ENCODE data around the gene METAP1D.

The METAP1D gene

DNA sequence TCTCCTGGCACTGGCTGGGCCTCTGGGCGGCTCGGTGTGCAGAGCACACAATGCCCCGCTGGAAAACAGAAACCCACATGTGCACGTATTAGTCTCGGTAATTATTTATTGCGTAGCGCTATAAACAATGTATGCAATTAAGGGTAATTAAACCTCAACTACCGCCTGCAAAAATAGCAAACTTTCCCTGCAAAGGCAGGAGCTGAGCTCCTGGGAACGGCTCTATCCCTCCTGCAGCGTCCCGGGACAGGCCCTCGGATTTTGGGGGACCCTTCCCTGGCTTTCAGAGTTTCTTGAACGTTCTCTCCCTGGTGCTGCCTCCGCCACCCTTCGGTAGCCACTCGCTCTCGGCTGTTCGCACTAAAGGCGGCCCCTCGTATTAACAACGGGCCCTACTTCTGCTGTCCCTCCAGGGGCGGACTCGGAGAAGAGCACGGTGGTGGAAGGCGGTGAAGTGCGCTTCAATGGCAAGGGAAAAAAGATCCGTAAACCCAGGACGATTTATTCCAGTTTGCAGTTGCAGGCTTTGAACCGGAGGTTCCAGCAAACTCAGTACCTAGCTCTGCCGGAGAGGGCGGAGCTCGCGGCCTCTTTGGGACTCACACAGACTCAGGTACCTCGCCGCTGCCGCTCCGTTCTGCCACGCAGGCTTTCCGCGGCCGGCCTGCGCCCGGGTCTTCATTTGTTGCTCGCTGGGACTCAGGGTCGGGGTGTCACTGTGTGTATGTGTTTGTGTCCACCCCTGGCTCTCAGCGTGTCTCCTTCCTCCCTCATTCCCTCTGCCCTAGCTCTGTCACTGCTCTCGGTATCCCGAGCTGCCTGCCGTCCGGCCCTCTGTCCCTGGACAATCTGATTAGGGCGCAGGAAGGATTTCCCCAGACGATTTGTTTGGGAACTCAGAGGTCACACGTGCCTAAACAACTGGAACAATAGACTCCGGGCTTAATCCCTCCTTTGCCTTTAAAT is 86.8 kb downstream of the METAP1D start:
- Histone ChIP-seq H3K4me3 (ENCODE audit: insufficient read depth, low read length, poor library complexity, severe bottlenecking) (no peak overlapping the region), H2AFZ (ENCODE audit: low read depth, low read length, severe bottlenecking) (no peak overlapping the region), H3K79me2 (ENCODE audit: insufficient read depth, low read length) (no peaks in the 10 kb centered on the region), H3K27ac (ENCODE audit: low read depth, low read length) (no peak overlapping the region), H3K9me3 (ENCODE audit: insufficient read depth, low read length) (no peaks in the 10 kb centered on the region), H3K9ac (ENCODE audit: low read length) (no peak overlapping the region), H4K20me1 (ENCODE audit: low read depth, low read length) (no peaks in the 10 kb centered on the region), H3K9me2 (replicated peaks; ENCODE audit: insufficient read depth, low read length) (no peaks in the 10 kb centered on the region), H3K27me3 (ENCODE audit: low read length) (no peaks in the 10 kb centered on the region), H3F3A (ENCODE audit: insufficient read depth) (no peaks in the 10 kb centered on the region), H3K36me3 (ENCODE audit: low read length) (no peaks in the 10 kb centered on the region), H3K4me2 (ENCODE audit: low read depth, low read length, poor library complexity, severe bottlenecking) (no peak overlapping the region)
- TF ChIP-seq CTCF (IDR thresholded peaks at IDR 0.05; ENCODE audit: insufficient read depth, low read length, poor library complexity, severe bottlenecking) (no peak), EZH2phosphoT487 (conservative IDR thresholded peaks at IDR 0.05; ENCODE audit: low read length) (no peak)

DNA sequence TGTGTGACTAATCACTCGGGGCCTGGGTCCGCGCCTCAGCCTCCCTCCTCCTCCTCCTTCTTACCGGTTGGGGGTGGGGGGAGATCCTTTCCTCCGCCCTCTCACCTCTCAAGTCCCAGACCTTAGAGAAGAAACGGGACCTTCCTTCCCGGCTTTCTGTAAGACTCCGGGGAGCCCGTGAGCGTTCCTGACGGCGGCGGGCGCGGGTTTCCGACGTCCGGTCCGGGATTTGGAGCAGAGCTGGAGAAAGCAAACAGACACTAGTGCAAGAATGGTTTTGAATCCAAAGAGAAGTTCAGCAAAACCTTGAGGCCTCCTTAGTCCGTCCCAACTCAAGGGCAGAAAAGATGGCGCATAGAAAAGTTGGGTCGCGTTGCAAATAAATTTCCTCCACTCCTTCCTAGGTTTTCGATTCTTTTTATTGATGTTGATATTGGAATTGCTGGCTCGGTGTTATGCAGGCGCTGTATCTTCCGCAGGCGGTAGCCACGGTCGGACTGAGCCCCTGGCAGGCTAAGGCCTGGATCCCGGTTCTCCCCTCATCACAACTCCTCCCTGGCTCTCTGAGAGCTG is 87.5 kb downstream of the METAP1D start:
- Histone ChIP-seq H3K9me3 (ENCODE audit: insufficient read depth, low read length) (no peaks in the 10 kb centered on the region), H4K20me1 (ENCODE audit: low read depth, low read length) (no peaks in the 10 kb centered on the region), H3K27me3 (ENCODE audit: low read length) (no peaks in the 10 kb centered on the region), H3K4me3 (ENCODE audit: insufficient read depth, low read length, poor library complexity, severe bottlenecking) (no peak overlapping the region), H3F3A (ENCODE audit: insufficient read depth) (no peaks in the 10 kb centered on the region), H3K9ac (ENCODE audit: low read length) (no peak overlapping the region), H2AFZ (ENCODE audit: low read depth, low read length, severe bottlenecking) (no peak overlapping the region), H3K4me2 (ENCODE audit: low read depth, low read length, poor library complexity, severe bottlenecking) (no peak overlapping the region), H3K27ac (ENCODE audit: low read depth, low read length) (no peak overlapping the region), H3K79me2 (ENCODE audit: insufficient read depth, low read length) (no peaks in the 10 kb centered on the region), H3K36me3 (ENCODE audit: low read length) (no peaks in the 10 kb centered on the region), H3K9me2 (replicated peaks; ENCODE audit: insufficient read depth, low read length) (no peaks in the 10 kb centered on the region)
- TF ChIP-seq CTCF (IDR thresholded peaks at IDR 0.05; ENCODE audit: insufficient read depth, low read length, poor library complexity, severe bottlenecking) (no peak), EZH2phosphoT487 (conservative IDR thresholded peaks at IDR 0.05; ENCODE audit: low read length) (no peak)

- Histone ChIP-seq H4K20me1 (ENCODE audit: low read depth, low read length) (no peaks in the 10 kb centered on the region), H3K36me3 (ENCODE audit: low read length) (no peaks in the 10 kb centered on the region), H2AFZ (ENCODE audit: low read depth, low read length, severe bottlenecking) (no peak overlapping the region), H3F3A (ENCODE audit: insufficient read depth) (no peaks in the 10 kb centered on the region), H3K9me3 (ENCODE audit: insufficient read depth, low read length) (no peaks in the 10 kb centered on the region), H3K79me2 (ENCODE audit: insufficient read depth, low read length) (no peaks in the 10 kb centered on the region), H3K9ac (ENCODE audit: low read length) (no peak overlapping the region), H3K27me3 (ENCODE audit: low read length) (no peaks in the 10 kb centered on the region), H3K27ac (ENCODE audit: low read depth, low read length) (no peak overlapping the region), H3K9me2 (replicated peaks; ENCODE audit: insufficient read depth, low read length) (no peaks in the 10 kb centered on the region), H3K4me3 (ENCODE audit: insufficient read depth, low read length, poor library complexity, severe bottlenecking) (no peak overlapping the region), H3K4me2 (ENCODE audit: low read depth, low read length, poor library complexity, severe bottlenecking) (no peak overlapping the region)
- TF ChIP-seq EZH2phosphoT487 (conservative IDR thresholded peaks at IDR 0.05; ENCODE audit: low read length): no peak
- no peak for TF ChIP-seq CTCF (IDR thresholded peaks at IDR 0.05; ENCODE audit: insufficient read depth, low read length, poor library complexity, severe bottlenecking)
Observed at GRCh38 chr2:172087780-172088244, 88.1 kb downstream of the METAP1D start.
